Stimulated activated CD4-positive, alpha-beta T cell treated with anti-CD3 and anti-CD28 coated beads, Interleukin-4, amount 100 ng/mL, for 4 hours (primary cell): ENCODE data around the gene STX16.

Source experiments
- DNase-seq, 2 experiments: peaks; one replicate each; pipeline ENCODE4 v3.0.0-alpha.2; 2020

The STX16 gene

DNA sequence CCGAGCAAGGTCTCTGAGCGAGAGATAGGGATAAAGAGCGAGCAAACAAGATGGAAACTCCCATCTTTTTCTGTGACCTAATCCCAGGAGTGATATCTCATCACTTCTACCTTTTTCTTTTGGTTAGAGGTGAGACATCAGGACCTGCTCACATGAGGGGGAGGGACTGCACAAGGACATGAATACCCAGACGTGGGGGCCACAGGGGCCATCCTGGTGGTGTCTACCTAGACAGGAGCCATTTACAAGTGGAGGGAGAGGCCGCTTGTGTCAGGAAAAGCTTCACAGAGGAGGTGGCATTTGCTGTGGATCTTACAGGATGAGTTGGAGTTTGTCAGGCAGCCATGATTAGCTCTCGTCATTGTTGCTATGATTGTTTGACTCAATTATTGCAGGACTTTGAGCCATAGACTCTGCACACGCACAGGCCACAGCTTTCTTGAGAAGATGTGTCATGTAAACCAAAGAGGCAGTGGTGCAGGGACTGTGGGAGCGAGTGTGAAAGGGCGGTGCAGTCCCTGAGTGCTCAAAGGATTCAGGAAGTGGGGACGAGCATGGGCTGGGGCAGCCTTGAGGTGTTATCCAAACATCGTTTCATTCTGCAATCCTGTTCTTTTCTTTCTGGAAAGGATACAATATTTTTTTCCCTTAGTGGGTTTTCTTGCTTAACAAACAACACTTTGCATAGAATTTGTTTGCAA, 49.2 kb downstream of the STX16 start:
- DNase-seq, result no peak

DNA sequence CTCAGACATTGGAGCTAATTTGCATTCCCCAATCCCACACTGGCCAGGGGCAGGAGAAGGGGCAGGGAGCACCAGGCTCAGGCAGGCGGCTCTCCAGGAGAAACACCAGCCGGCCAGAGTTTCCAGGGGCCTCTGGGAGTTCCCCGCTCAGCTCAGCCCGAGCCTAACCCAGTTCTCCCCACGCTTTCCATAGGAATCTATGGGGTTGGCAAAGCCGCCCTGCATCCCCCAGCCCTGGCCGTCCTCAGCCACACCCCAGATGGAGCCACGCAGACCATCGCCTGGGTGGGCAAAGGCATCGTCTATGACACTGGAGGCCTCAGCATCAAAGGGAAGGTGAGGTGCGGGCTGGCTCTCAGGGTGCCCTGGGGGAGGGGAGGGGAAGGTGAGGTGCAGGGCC, 49.7 kb downstream of the STX16 start:
- DNase-seq, result no peak

DNA sequence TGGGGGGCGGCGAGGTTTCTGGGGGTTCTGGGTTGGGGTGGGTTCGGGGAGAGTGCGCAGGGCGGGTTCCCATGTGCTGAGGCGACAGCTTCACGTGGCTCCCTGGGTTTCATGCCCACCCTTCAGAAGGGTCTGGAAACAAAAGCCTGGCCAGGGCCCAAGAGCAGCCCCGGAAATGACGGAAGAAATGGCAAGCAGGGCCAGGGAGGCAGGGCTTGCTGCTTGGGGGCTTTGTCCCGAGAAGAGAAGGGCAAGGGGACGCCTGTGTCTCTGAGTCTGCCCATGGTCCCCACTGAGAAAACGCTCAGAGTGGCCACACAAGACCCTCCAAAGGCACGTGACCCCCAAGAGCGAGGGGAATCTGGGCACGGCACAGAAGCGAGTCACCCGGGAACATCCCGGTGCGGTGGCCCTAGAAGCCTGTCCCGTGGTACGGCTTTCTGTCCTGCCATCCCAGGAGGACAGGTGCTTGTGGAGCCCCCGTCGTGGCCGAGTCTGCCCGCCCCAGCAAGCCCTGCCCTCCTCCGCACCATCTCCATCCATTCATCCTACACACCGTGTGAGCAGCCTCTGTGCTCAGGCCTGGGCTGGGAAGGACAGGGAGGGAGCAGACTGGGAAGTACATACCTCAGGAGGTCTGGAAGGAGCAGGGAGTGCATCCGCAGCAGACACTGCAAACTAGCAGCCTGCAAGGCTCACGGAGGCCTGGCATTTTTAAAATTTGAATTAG, 50.5 kb downstream of the STX16 start:
- no peak for DNase-seq

DNA sequence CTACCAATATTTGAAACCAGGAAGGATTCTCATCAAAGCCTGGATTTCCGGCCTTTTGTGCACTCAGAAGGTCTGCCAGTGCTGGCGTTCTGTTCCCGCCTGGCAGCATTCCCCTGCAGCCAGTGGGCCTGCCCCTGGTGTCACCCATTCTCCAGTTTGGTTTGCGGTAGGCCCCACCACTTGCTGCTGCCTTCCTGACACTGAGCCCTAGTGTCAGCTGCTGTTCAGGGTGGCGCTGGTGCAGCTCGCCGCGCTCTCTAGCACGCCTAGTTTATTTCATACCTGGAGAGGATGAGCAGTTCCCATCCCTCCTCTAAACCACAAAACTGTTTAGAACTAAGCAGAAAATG, 51.1 kb downstream of the STX16 start:
- no peak for DNase-seq

DNA sequence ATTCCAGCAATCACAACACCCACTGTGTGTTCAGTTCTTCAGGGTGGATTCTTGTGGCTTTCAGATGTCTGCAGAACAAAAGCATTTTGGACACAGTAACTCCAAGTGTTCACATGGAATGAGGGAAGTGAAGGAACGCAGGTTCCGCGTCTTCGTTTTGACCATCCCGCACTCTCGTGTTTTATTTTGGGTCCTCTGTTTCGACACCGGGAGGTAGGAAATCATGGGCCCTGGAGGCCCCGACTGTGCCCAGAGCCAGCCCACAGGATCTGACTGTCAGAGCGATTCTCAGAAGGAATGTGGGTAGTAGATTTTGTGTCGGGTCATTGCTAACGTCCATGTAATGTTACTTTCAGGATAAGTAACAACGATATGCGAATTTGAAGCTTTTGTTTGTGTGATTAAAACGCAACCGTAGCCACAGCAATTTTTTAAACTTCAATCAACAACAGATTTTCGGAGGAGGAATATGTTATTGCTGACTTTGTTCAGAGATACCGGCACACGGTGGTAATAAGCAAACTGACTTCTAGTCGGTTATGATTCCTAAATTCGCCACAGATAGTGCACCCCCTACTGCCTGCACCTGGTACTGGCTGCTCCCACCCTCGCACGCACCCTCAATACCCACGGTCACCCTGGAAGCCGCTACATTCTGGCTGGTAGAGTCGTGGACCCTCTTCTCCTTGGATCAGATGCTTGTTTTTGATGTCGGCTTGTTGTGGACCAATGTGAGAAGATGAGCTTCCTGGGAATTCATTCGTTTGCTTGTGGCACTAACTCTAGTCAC, 52.0 kb downstream of the STX16 start:
- DNase-seq, result no peak

DNA sequence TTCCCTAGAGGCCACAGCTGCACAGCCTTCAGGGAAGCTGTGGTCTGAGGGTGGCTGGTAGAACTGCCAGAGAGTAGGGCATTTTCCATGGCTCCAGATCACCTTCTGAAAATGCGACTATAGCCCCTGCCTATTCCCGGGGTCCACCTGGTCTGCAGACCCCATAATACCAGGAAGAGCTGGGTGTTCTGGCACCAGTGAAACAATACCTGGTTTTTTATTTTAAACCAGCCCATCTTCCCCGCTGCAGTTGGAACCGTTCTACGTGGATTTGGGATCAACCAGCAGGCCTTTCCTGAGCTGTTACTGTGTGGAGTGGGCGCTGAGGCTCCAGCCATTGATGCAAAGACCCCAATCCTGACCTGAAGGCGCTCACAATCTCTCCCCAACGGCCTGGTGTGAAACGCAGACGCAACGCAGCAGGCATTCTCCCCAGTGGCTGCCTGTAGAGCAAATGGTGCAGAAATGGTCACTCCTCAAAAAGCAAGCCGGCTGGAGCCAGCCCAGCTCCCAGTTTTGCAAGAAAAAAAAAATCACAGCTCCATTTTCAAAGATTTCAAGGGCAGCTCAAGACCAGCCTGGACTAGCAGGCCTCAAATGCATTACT, 52.8 kb downstream of the STX16 start:
- no peak for DNase-seq

DNA sequence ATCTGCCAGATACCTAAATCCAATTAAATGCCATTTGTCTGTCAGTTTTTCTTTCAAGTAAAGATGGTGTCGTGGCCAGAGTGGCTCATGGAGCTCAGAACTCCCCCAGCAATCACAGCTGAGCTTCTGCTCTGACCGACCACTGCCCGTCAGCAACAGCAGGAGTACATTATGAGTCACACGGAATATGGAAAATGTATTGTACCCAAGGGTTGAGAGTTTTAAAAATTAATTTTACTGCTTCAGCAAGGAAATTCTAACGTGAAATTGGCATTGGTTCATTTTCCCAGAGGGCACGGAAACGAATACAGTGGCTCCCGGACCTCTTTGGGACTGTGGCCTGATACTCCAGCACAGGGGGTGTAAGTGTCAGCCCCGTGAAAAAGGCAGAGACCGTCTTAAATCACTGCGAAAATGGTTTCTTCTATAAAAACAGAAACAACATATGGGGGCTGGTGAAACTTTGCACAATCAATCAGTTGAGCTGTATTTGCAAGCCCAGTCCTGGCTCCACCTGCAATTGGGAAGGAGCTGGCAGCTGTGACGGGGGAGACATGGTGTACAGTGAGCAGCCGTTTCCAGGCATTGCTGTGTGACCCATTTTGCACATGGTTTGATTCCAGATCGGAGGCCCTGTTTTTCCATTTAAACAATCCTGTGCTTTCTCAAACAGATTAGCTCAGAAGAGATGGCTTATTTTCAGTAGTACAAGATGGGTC, 54.3 kb downstream of the STX16 start:
- no peak for DNase-seq

DNA sequence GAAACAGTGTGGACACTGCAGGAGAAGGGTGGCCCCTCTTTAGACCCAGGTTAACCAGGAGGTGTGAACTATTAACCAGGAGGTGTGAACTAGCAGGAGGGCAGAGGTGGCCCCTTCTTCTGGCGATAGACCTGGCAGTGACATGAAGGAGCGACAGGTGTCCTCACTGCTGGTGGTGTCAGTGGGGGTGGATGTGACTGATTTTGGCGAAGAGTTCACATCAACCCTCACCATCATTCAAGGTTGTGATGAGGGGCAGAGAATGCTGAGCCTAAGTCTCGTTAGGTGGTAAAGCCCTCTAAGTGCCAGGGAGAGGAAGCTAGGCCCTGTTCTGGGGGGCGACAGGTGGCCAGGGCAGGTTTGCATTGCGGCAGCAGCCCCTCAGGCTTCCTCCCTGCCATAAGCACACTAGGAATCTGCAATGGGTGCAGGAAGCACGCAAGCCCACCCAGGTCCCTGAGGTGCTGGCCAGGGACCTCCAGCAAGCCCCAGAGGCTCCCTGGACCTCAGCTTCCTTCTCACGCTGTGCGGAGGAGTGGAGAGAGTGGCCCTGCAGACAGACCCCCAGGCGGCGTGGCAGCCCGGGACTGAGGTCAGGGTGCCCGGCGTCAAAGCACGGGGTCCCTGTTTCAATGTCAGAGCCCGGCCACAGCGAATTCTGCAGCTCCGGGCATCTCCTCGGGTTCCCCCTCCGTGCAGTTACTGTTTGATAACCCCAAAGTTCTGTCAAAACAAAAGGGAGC, 55.2 kb downstream of the STX16 start:
- no peak for DNase-seq

DNA sequence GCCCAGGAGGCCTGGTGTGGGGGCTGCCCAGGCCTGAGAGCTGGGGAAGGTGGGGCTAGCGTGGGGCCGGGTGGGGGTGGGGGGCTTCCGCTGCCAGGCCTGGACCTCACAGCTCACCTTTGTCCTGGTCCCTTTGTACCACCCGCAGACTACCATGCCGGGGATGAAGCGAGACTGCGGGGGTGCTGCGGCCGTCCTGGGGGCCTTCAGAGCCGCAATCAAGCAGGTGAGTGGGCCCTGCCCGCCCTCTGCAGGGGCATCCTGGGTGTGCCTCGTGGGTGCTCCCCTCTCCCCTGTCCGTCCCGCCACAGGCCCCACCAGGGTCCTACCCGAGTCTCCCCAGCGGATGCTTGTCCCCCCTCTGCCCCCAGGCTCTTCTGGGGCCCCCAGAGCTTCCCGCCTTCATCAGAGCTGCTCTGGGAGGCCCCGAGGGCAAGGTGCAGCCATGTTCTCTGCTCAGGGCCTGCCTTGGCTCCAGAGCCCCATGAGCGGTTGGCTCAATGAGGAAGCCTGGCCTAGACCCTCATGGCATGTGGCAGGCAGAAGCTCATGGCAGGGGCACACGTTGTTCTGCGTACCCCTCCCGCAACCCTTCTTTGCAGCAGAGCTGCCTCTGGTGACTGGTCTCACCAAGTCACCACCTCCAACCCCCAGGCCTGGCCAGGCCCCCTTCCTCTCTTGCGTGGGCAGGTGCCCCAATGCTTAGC, 56.0 kb downstream of the STX16 start:
- DNase-seq, result no peak

DNA sequence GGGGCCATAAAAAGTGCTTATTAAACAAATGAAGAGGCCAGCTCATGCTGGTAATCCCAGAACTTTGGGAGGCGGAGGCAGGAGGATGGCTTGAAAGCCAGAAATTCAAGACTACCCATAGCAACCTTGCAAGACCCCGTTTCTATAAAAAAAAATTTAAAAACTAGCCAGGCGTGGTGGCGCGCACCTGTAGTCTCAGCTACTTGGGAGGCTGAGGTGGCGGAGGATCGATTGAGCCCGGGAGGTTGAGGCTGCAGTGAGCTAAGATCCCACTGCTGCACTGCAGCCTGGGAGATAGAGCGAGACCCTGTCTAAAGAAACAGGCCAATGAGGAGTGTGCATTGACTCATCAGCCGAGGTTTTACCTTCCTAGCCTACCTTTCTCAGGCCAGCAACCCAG, 56.7 kb downstream of the STX16 start:
- no peak for DNase-seq

DNA sequence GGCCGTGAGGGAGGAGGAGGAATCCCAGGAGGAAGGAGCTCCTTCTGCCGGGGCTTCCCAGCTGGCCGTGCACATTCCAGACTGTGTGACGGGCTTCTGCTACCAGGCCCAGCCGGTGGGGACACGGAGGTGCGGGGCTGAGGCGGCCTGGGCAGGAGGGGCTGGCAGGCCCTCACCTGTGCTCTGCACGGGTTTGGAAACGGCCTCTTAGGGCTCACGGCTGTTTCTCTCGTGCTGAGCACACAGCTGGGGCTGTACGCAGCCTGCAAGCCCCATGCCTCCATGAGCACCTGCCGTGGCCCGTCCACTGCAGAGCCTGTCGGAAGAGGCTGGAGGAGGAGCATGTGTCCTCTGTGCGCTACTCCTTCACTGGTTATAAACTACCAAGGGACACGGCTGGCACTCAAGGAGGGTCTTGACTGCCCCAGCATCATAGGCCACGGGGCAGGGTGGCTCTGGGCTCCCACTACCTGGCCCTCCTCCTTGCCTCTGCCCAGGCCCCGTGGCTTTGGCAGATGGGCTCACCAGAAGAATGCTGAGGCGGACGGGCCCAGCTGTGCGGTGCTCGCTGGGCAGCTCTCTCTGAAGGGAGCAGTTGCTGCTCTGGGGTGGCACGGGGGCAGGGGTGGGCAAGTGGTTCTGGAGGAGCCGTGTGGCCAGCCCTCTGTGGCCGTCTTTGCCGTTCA, 57.3 kb downstream of the STX16 start:
- no peak for DNase-seq

DNA sequence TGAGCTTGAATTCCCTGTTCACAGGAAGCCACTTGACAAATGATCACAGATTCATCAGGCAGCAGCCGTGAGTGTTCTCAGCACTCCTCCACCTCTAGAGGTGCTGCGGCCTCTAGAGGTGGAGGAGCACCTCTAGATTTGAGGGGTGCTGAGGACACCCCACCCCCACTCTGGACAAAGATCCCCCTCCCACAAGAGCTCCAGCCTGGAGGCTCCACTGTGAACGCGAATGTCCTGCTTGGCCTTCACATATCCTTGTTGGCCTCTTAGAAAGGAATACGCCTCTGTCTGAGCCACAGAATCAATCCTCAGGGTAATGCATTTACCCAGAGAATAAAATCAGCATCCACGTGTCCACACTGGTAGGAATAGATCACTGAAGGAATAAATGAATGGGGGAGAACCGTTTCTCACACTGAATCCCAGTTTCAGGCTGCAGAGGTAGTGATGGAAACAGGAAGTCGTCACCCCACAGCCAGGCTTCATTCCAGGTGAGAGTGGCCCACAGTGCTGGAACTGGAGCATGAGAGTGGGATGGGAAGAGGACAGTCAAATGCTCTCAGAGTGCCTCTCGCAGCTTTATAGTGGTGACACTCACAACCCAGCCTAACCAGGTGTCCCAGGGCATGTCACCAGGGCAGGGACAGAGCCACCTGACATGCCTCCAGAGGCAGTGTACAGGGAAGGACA, 58.1 kb downstream of the STX16 start:
- DNase-seq, result no peak

DNA sequence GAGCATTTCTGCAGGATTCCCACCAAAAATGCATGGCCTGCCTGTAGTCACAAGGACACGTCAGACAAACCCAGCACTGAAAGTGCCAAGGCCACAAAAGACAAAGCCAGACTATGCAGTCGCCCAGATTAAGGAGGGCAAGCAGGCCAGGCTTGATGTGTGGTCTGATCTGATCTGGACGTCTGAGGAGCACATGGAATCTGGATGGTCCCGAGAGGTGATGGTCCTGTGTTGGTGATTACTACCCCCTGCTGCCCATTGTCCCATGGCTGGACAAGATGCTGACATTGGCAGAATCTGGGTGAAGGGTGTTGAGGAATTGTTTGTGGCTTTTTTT, 58.6 kb downstream of the STX16 start:
- DNase-seq, result no peak

DNA sequence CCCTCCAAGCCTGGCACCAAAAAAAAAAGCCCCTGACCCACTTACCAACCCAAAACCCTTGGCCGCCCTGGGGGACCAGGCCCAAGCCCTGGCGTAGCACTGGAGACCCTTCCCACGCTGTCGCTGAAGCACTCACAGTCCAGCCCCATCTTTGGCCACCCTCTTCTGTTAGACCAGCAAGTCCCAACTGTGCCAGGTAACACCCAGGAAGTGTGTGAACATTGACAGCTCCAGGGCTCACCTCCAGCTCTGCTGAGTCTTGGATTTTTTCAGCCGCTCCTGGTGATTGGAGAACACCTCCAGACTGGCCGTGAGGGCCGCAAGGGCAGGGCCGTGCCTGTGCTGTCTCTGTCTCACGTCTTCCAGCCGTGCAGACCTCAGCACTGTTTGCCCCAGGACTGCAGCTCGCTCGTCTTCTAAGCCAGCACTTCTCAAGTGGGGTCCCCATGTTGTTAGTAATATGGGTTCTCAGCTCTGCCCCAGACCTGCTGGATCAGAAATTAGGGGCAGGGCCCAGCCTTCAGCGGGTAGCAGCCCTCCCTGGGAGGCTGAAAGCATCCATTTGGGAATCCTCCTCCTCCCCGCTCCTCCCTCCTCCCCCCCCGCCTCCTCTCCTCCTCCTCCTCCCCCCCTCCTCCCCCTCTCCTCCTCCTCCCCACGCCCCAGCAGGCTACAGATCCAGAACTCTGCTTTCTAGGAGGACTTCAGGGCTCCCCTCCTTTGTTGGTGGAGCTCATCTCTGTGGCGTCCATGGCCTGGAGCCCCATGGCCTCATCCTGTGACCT, 59.6 kb downstream of the STX16 start:
- no peak for DNase-seq

DNA sequence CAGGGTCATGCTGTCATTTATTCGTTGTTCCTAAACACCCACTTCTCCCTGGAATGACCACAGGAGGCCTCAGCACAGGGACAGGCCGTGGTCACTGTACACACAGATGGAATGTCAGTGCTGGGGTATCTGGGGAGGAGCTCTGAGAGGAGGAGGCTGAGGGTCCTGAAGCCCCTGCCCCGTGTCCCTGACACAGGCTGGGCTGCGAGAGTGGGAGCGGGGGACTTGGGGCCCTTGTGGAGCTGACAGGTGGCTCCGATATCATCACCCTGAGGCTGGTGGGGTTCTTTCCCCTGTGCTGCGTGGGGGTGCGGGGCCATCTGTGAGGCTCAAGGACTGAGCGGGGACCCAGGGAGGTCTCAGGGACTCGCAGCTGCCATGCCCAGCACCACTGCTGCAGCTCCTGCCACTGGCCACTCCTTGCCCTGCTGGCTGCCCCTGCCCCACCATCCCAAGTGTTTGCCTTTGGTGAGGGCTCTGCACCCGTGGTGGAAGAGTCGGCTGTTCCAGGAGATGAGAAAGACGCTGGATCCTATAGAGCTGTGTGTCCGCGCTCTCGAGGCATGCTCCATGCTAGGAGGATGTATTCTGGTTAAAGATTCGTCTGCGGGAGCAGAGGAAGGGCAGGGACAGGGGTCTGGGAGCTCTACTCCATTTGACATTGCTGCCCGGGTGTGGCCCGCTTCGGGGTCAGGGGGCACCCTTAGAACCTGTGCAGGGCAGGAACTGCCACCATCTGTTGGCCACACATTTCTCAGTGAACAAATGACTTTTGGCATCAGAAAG, 60.4 kb downstream of the STX16 start:
- no peak for DNase-seq

DNA sequence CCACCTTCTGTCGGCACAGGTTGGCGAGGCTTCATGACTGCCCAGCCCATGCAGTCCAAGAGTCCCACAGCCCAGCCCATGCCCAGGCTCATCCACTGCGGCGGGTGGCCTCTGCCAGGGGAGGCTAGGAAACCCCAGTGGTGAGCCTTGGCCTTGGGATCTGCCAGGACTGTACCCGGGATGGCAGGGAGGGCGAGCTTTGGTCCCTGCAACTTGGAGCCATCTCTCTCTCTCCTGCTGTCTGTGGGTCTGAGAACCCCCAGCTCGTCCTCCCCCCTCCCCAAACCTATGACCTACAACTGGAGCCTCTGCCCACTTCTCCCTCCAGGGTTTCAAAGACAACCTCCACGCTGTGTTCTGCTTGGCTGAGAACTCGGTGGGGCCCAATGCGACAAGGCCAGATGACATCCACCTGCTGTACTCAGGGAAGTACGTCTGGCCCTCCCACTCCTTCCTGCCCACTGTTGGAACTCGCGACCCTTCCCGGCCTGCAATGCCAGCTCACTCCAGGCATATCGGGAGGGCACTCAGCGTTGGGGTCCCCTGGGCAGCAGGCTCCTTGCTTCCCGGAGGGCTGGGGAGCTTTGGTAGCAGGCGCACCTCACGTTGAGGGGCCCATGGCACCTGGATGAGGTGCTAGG, 61.2 kb downstream of the STX16 start:
- DNase-seq, result no peak

DNA sequence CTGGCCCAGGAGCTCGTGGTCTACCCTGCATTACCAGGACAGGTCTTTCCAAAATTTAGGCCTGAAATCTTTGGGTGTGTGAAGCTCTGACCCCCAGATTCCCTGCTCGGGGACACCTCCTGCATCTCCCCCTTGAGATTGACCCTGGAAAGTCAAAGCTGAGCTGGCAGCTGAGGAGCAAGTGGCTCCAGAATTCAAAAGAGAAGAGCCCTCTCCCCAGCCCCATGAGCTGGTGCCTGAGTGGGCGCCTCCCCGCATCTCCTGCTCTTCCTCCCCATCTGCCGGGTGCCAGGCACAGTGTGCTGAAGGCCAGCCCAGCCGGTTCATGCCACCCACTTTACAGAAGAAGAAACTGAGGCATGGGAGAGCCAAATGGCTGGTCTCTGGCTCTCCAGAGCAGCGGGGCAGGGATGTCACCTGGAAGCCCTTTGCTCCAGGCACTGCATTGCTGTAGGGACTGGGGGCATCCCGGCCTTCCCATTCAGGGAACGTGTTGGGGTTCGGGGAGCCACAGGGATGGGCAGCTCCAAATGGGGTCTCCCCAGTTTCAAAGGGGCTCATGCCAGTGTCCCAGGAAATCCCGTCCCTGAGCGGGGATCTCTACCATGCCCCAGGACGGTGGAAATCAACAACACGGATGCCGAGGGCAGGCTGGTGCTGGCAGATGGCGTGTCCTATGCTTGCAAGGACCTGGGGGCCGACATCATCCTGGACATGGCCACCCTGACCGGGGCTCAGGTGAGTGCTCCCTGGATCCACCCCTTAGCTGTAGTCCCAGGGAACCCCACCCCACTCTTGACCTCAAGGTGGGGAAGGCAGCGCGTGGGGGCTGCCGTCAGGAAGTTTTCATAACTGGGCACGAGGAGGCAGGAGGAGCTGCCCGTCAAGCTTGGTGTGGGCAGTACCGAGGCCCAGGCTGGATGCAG, 62.0 kb downstream of the STX16 start:
- DNase-seq, result no peak
